HAP-1 (cell line): Measurements from ENCODE around the gene OSBPL2.
A peak's percentile ranks its signal among the peaks of the same experiment; 100 is the strongest.

Source experiments
- DNase-seq, 2 experiments: peaks; one replicate each; pipeline ENCODE4 v3.0.0-alpha.2; 2016 to 2020; ENCODE audit warnings: low spot score in 2 of 2
- H3K27me3 ChIP-seq: fragments of 250-450 bp; sonication (Bioruptor Pico); 2 replicates; pipeline ENCODE4 v1.5.1; 2020; ENCODE audit warnings: low read depth, mild to moderate bottlenecking, moderate library complexity
- H3K36me3 ChIP-seq: fragments of 250-450 bp; sonication (Bioruptor Pico); replicated peaks from 2 replicates; pipeline ENCODE4 v1.5.1; 2020; ENCODE audit warnings: mild to moderate bottlenecking
- H3K4me1 ChIP-seq: fragments of 250-450 bp; sonication (Bioruptor Pico); 2 replicates; pipeline ENCODE4 v1.5.1; 2020; ENCODE audit warnings: mild to moderate bottlenecking
- H3K4me3 ChIP-seq: fragments of 250-450 bp; sonication (Bioruptor Pico); 2 replicates; pipeline ENCODE4 v1.5.1; 2020; ENCODE audit warnings: mild to moderate bottlenecking, moderate library complexity
- H3K9me3 ChIP-seq: fragments of 250-450 bp; sonication (Bioruptor Pico); 2 replicates; pipeline ENCODE4 v1.5.1; 2020; ENCODE audit warnings: mild to moderate bottlenecking, moderate library complexity
- in situ Hi-C: fragments of 300-500 bp; cut with MboI; formaldehyde crosslinking; loops from 3 replicates; pipeline ENCODE4 v1.14.3; 2020; ENCODE audit warnings: low sequenced_read_pairs, inconsistent platforms, mixed read lengths

OSBPL2 gene

DNA sequence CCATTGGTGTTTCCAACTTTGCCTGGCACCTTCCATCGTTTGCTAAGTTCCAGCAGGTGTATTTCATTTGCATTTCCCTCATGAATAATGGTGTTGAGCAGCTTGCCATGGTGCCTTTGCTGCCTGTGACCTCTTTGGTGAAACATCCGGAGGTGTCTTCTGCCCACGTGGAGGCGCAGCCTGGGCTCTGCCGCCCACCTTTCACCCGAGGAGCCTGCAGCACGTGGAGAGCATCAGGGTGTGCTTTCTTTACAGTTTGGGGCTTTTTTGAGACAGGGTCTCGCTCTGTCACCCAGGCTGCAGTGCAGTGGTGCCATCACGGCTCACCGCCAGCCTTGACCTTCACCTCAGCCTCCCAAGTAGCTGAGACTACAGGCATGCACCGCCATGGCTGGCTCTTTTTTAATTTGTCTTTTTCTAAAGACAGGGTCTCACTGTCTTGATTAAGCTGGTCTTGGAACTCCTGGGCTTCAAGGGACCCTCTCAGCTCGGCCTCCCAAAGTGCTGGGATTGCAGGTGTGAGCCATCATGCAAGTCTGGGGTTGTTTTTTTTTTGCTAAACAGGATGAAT is 61.4 kb downstream of the OSBPL2 start:
- H3K4me3 ChIP-seq = no peak overlapping the region
- peaks cover 24% of the 10 kb centered on the region for H3K36me3 ChIP-seq
- no peaks in the 10 kb centered on the region for H3K27me3 ChIP-seq
- peaks cover 8% of the 10 kb centered on the region for H3K4me1 ChIP-seq
- no peak for DNase-seq
- in situ Hi-C loops = no loop called here
- no peaks in the 10 kb centered on the region for H3K9me3 ChIP-seq

DNA sequence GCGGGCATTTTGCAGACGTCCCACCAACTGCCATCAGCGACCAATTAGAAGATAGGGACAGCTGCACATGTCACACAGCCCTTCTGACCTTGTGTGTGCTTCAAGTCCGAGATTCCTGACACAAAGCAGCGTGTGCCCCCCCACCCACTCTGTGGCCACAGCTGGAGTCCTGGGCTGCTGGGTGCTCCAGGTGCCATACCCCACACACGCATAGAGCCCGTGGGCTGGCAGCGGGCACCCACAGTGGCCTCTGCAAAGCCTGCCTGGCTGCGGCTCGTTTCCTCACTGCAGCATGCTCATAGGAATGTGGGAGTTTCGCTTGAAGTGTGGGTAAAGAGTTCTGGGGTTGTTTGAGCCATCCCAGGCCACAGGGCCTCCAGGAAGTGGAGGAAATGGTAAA is 62.0 kb downstream of the OSBPL2 start:
- in situ Hi-C loops = no loop called here
- Histone ChIP-seq H3K4me3 (no peak overlapping the region), H3K9me3 (no peaks in the 10 kb centered on the region), H3K27me3 (no peaks in the 10 kb centered on the region), H3K4me1 (peaks cover 11% of the 10 kb centered on the region), H3K36me3 (peaks cover 26% of the 10 kb centered on the region)
- DNase-seq = no peak

DNA sequence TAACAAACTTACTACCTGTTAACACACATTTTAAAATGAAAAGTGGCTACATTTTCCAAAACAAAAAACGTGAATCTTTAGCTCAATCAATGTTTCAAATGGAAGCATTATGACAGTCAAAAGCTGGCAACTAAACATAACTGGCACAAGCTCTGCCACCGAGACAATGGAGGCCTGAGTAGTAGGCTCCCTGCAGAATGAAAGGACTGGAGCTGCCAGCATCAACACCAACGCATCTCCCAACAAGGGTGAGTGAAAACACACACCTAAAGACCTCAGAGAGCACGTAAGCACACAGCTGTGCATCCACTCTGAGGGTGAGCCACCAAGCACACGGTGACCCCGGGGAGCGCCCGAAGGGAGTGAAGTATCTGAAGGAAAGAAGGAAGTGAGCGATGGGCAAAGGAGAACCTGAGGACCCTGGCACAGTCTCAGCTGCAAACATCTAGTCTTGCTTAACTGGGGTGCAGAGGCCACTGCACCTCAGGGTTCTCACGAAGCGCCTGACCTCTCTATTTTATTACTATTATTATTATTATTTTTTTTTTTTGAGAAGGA is 62.9 kb downstream of the OSBPL2 start:
- Histone ChIP-seq H3K9me3 (no peaks in the 10 kb centered on the region), H3K36me3 (peaks cover 31% of the 10 kb centered on the region), H3K27me3 (no peaks in the 10 kb centered on the region), H3K4me3 (peak overlapping the region; percentile 87; the same call in 1 of the 2 replicates), H3K4me1 (peaks cover 11% of the 10 kb centered on the region)
- in situ Hi-C loops = no loop called here
- DNase-seq = no peak

DNA sequence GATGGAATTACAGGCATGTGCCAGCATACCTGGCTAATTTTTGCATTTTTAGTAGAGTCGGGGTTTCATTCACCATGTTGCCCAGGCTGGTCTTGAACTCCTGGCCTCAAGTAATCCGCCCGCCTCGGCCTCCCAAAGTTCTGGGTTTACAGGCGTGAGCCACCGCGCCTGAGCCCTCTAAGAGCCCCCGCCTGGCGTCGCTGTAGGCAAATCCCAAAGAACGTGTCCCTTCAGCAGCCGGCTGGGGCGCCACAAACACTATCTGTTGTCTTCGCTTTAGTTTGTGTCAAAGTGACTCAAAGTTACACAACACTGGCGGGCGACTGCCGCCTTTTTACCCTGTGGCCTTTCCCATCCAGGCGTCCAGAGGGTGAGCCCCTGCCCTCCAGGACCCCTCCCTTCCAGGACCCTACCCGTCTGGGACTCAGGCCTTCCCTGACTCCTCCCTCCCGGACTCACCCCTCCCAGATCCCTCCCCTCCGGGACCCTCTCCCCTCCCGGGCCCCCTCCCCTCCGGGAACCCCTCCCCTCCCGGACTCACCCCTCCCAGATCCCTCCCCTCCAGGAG is 63.5 kb downstream of the OSBPL2 start:
- in situ Hi-C loops = no loop called here
- Histone ChIP-seq H3K4me1 (peaks cover 11% of the 10 kb centered on the region), H3K4me3 (peak overlapping the region; percentile 87), H3K27me3 (no peaks in the 10 kb centered on the region), H3K36me3 (peaks cover 38% of the 10 kb centered on the region), H3K9me3 (no peaks in the 10 kb centered on the region)
- peak; percentile 94 for DNase-seq

DNA sequence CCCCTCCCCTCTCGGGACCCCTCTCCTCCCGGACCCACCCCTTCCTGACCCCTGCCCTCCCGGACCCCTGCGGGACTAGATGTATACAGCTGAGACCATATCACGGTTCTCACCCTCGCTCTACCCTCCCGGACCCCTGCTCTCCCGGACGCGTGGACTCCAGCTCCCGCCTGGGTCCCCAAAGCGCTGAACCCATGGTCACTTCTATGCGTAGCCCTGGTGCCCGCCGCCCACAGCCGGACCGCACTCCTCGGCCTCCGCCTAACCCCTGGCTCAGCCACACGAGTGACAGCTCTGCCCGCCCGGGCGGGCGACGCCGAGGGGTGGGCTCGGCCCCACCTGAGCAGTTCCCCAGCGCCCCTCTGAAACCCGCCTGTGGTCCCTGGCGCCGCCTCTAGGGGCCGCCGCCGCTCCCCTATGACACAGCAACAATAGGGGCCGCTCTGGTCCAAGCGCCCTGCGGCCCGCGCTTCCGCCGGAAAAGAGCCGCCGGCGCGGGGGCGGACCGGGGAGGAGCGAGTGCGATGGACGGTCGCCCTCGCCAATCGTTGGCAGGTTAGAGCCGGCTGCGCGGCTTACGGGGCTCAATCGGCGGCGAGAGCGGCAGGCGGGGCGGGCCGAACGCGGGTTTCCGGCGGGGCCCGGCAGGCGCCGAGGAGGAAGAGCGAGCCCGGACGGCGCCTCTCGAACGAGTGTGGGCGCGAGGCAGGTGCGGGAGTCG is 64.2 kb downstream of the OSBPL2 start, which contains the start of gene ADRM1:
Gene ADRM1 (plus strand): TSS at position 657 of the 721 bp plus-strand sequence. CDS start 572 bp downstream, outside the sequence.
- H3K36me3 ChIP-seq = peaks cover 44% of the 10 kb centered on the region
- peaks cover 11% of the 10 kb centered on the region for H3K4me1 ChIP-seq
- DNase-seq = peak; percentile 90 to 96
- in situ Hi-C loops = no loop called here
- no peaks in the 10 kb centered on the region for H3K27me3 ChIP-seq
- H3K9me3 ChIP-seq = no peaks in the 10 kb centered on the region
- peak within 1 kb of the TSS; percentile 87 for H3K4me3 ChIP-seq

DNA sequence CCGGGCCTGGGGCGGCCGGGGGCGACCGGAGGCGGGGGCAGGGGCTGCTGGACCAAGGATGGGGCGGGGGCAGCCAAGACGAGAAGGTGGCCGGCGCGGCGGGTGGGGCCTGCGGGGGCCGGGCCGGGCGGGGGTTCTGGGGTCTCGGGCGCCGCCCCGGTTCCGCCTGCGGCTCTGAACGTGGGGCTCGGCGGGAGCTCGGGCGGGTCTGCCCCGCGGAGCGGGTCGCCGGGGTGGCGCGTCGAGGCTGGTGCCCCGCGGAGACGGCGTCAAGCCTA is 64.7 kb downstream of the OSBPL2 start:
- Histone ChIP-seq H3K36me3 (peaks cover 49% of the 10 kb centered on the region), H3K27me3 (no peaks in the 10 kb centered on the region), H3K9me3 (no peaks in the 10 kb centered on the region), H3K4me1 (peaks cover 11% of the 10 kb centered on the region), H3K4me3 (peak overlapping the region; percentile 87)
- in situ Hi-C loops = no loop called here
- DNase-seq = no peak

DNA sequence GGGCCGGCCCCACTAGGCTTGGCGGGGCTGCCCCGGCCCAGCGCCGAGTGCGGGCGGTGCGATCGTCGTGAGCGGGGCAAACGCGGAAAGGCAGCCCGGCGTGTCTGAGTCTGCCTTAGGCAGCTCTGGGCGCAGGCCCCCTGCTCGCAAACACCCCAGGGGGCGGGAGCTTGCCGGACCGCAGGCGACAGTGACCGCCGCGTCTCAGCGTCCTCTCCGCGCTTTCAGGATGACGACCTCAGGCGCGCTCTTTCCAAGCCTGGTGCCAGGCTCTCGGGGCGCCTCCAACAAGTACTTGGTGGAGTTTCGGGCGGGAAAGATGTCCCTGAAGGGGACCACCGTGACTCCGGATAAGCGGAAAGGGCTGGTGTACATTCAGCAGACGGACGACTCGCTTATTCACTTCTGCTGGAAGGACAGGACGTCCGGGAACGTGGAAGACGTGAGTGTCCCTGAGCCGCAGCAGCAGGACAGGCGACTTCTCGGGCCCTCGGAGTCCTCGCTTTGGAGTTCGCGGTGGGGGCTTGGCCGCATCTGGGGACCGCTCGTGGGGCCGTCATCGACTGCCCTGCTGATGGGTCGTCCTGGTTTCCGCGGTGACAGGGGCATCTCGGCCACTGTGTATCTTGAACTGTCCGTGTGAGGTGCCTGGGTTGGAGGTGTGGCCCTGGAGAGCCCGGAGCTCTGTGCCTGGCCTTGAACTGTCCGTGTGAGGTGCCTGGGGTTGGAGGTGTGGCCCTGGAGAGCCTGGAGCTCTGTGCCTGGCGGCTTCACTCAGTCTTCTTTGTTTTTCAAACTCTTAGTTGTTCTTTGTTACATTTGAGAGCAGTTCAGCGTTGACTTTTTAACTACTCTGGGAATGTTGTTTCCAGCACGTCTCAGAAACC is 65.3 kb downstream of the OSBPL2 start:
- peaks cover 11% of the 10 kb centered on the region for H3K4me1 ChIP-seq
- no peaks in the 10 kb centered on the region for H3K27me3 ChIP-seq
- in situ Hi-C loops = no loop called here
- peak overlapping the region; percentile 87 for H3K4me3 ChIP-seq
- peaks cover 55% of the 10 kb centered on the region for H3K36me3 ChIP-seq
- peak in 1 of 2 experiments; percentile 43 for DNase-seq
- H3K9me3 ChIP-seq = no peaks in the 10 kb centered on the region

DNA sequence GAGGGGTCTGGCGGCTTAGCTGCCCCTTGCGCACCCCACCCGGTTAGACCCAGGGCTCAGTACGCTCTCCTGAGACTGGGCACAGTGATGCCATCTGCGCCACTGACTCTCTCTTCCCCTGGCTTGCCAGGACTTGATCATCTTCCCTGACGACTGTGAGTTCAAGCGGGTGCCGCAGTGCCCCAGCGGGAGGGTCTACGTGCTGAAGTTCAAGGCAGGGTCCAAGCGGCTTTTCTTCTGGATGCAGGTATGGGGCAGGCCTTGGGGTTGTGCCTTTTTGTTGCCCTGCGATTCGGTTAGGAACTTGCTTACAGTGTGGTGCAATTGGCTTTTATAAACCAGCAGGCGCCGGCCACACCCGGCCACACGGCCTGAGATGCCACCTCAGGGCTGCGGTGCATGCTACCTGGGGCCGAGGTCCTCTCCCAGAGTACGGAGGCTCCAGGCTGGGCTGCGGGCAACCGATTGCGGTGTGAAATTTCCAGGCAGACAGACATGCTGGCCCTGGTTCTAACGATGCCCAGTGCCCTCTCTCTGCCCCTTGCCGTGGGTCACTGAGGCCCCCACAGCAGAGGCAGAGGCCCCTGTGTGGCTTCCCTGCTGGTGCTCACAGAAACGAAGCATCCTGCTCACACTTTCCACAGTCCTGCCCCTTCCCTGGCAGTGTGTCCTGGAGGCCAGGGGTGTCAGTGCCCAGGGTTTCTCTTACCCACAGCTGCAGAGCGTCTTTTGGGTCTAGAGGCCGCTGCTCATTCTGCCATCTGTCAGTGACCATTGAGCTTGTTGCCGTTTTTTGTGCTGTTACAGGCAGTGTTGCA is 66.2 kb downstream of the OSBPL2 start:
- Histone ChIP-seq H3K36me3 (peaks cover 62% of the 10 kb centered on the region), H3K4me1 (peaks cover 11% of the 10 kb centered on the region), H3K9me3 (no peaks in the 10 kb centered on the region), H3K4me3 (peak overlapping the region; percentile 87), H3K27me3 (no peaks in the 10 kb centered on the region)
- in situ Hi-C loops = loop anchor here (5.0 kb wide), 1 partner anchor 78 kb away; no protein-coding TSS in a partner anchor
- no peak for DNase-seq

DNA sequence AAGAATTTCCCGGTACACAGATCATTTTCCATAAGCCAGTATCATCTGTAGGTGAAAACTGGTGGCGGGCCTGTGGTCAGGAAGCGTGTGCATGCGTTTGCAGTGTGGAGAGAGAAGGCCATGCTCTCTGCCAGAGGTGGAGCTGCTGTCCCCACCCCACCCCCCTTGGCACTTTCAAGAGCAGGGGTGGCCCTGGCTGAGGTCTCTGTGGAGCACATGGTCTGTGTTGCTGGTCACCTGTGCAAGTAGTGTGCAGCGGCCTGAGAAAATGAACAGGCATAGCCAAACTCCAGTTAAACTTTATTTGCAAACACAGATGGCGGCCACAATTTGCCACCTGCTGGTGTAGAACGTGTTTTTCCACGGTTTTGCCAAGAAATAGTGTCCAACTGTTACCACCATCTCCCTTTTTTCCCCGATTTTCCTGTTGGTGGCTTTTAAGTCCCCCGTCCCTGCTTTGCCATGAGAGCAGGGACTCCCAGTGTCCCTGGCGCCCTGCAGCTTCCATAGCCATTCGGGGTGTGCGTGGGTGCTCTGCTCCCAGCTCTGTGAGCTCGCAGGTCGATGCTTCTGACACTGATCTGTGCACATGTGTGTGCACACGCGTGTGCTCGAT is 66.9 kb downstream of the OSBPL2 start:
- no peaks in the 10 kb centered on the region for H3K9me3 ChIP-seq
- H3K4me1 ChIP-seq = peaks cover 11% of the 10 kb centered on the region
- DNase-seq = no peak
- peaks cover 67% of the 10 kb centered on the region for H3K36me3 ChIP-seq
- in situ Hi-C loops = loop anchor here (5.0 kb wide), 1 partner anchor 77 kb away; no protein-coding TSS in a partner anchor
- H3K4me3 ChIP-seq = no peak overlapping the region
- H3K27me3 ChIP-seq = no peaks in the 10 kb centered on the region

DNA sequence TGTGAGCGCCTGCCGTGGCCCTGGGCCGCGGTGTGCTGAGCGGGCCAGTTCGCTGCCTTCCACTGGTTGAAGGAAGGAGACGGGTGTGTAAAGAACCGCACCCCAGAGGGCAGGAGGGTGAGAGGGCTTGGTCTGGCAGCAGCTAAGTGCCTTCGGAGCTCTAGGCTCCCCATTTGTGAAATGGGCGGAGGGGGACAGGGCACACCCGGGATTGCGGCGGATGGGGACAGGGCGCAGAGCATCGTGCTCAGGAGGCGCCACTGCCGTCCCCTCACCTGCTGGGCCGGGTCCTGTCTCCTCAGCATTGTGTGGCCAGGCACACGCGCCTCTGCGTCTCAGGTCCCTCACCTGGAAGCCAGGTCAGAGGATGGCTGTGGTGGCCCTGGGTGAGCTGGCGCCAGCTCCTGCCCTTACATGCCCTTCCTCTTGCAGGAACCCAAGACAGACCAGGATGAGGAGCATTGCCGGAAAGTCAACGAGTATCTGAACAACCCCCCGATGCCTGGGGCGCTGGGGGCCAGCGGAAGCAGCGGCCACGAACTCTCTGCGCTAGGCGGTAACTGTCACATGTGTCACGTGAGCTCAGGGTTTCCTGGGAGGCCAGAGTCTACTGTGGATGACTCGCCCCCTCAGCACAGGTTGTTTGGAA is 67.6 kb downstream of the OSBPL2 start:
- Histone ChIP-seq H3K4me1 (peaks cover 11% of the 10 kb centered on the region), H3K27me3 (no peaks in the 10 kb centered on the region), H3K9me3 (no peaks in the 10 kb centered on the region), H3K4me3 (no peak overlapping the region), H3K36me3 (peaks cover 72% of the 10 kb centered on the region)
- in situ Hi-C loops = loop anchor here (5.0 kb wide), 1 partner anchor 76 kb away; no protein-coding TSS in a partner anchor
- DNase-seq = no peak

DNA sequence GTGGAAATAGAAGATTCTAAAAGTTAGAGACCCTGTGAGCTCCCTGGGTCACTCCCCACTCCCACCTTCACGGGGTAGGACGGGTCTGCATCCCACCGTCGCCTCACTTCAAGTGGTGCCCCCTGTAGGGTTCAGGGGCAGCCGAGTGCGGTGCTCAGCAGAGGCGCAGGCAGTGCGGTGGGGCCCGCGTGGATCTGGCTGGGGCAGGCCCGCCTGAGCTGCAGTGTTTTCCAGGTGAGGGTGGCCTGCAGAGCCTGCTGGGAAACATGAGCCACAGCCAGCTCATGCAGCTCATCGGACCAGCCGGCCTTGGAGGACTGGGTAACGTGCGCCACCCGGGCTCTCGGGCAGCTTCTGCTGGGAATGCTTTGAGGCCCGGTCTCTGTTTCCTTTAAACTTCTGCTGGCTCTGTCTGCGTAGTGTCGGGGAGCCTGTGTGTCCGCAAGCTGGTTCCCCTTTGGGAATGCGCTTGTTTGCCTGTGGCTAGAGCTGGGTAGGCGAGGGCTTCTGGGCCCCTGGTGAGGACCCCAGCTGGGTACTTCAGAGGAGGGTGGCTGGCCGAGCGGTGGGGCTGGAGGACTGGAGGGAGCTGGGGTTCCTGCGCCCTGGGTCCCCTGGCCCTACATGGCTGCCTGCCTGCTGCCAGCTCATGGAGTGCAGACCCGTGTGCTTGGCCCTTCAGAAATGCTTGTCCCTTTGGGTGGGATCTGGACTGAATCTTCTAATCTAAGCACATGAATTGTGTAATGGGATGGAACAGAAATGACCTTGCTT is 68.3 kb downstream of the OSBPL2 start:
- Histone ChIP-seq H3K4me1 (peaks cover 11% of the 10 kb centered on the region), H3K27me3 (no peaks in the 10 kb centered on the region), H3K9me3 (no peaks in the 10 kb centered on the region), H3K4me3 (no peak overlapping the region), H3K36me3 (peaks cover 78% of the 10 kb centered on the region)
- DNase-seq = no peak
- in situ Hi-C loops = loop anchor here (5.0 kb wide), 1 partner anchor 76 kb away; no protein-coding TSS in a partner anchor
